OCI-LY7 (cell line): ENCODE measurements around the gene SLIRP. TPM values are rescaled to one million over a fixed set of nuclear protein-coding genes. Genes with fewer than 3 reads are reported as not detected.

Experiments
- BruUV-seq: library from RNA; stranded (reverse); fragments of 400-500 nt; replicated peaks from 2 replicates; lab custom pipeline; 2021; lab: Mats Ljungman, UMichigan
- CTCF ChIA-PET: fragments of 300-600 bp; sonication (Branson Sonifier 250); formaldehyde crosslinking; loops from one replicate; lab custom pipeline; 2022; ENCODE audit warnings: antibody characterized with exemption; ENCODE audit not compliant: unreplicated experiment; lab: Charles Lee
- POLR2A ChIA-PET: fragments of 300-600 bp; sonication (Branson Sonifier 250); formaldehyde crosslinking; loops from one replicate; lab custom pipeline; 2022; ENCODE audit warnings: antibody characterized with exemption; lab: Charles Lee
- DNase-seq: peaks from one replicate; pipeline ENCODE4 v3.0.0-alpha.2; 2015; ENCODE audit warnings: low spot score
- H2AFZ ChIP-seq: fragments of 200-600 bp; sonication (generic), shearing (Covaris generic); 2 replicates; pipeline ENCODE4 v1.6.1; 2014; ENCODE audit warnings: mild to moderate bottlenecking, antibody characterized with exemption, low read length, moderate library complexity
- H3K27ac ChIP-seq: fragments of 200-600 bp; sonication (generic); 2 replicates; pipeline ENCODE4 v1.5.1; 2014; ENCODE audit warnings: mixed run types, low read depth, mild to moderate bottlenecking, moderate library complexity, low read length, inconsistent platforms; ENCODE audit not compliant: poor library complexity, severe bottlenecking
- H3K36me3 ChIP-seq: fragments of 200-600 bp; sonication (generic); 2 replicates; pipeline ENCODE4 v1.6.1; 2014; ENCODE audit warnings: mild to moderate bottlenecking, antibody characterized with exemption, low read length, moderate library complexity, mixed read lengths; ENCODE audit not compliant: insufficient read depth
- H3K4me1 ChIP-seq: fragments of 200-600 bp; sonication (generic); 2 replicates; pipeline ENCODE4 v1.5.1; 2014; ENCODE audit warnings: mild to moderate bottlenecking, low read length; ENCODE audit not compliant: insufficient read depth, poor library complexity, severe bottlenecking
- H3K4me2 ChIP-seq: fragments of 200-600 bp; sonication (generic); 2 replicates; pipeline ENCODE4 v1.6.1; 2014; ENCODE audit warnings: mild to moderate bottlenecking, low read length
- H3K4me3 ChIP-seq: fragments of 200-600 bp; sonication (generic); 2 replicates; pipeline ENCODE4 v1.5.1; 2014; ENCODE audit warnings: mild to moderate bottlenecking, low read depth, low read length; ENCODE audit not compliant: poor library complexity, severe bottlenecking
- H3K79me2 ChIP-seq: fragments of 200-600 bp; sonication (generic); 2 replicates; pipeline ENCODE4 v1.6.1; 2016; ENCODE audit warnings: low read depth, mild to moderate bottlenecking, low read length, moderate library complexity, mixed read lengths; ENCODE audit not compliant: insufficient read depth
- H3K9me2 ChIP-seq: fragments of 200-600 bp; sonication (generic); 2 replicates; pipeline ENCODE4 v1.6.1; 2016; ENCODE audit warnings: mild to moderate bottlenecking, low read length, mixed read lengths; ENCODE audit not compliant: insufficient read depth
- H3K9me3 ChIP-seq: fragments of 200-600 bp; sonication (generic); 2 replicates; pipeline ENCODE4 v1.6.1; 2014; ENCODE audit warnings: mild to moderate bottlenecking, mixed run types, low read length, mixed read lengths
- H4K20me1 ChIP-seq: fragments of 200-600 bp; sonication (generic); 2 replicates; pipeline ENCODE4 v1.6.1; 2014; ENCODE audit warnings: mild to moderate bottlenecking, antibody characterized with exemption, low read length, moderate library complexity, mixed read lengths; ENCODE audit not compliant: insufficient read depth
- CTCF ChIP-seq: fragments of 200-600 bp; sonication (generic); conservative IDR thresholded peaks from 2 replicates; pipeline ENCODE4 v1.5.1; 2014; ENCODE audit warnings: mild to moderate bottlenecking, antibody characterized with exemption, low read length, moderate library complexity, mixed read lengths
- EZH2phosphoT487 ChIP-seq: fragments of 200-600 bp; sonication (generic); IDR thresholded peaks from 2 replicates; pipeline ENCODE4 v1.6.1; 2018; ENCODE audit warnings: low read depth, borderline replicate concordance, mild to moderate bottlenecking, mixed run types, antibody characterized with exemption, low read length, moderate library complexity, mixed read lengths
- intact Hi-C: fragments of 100-400 bp; cut with micrococcal nuclease; formaldehyde crosslinking; loops from one replicate; pipeline ENCODE4 v1.10.0; 2022; ENCODE audit not compliant: unreplicated experiment
- total RNA-seq, 2 experiments: library from RNA; depleted of rRNA in 1 of 2; stranded (reverse); fragments of >200 nt in 1 of 2; shearing (Covaris generic) in 1 of 2; gene quantifications; 2 replicates each; pipeline ENCODE4 v1.2.3, GENCODE V29; 2014 to 2022

The SLIRP gene
- total RNA-seq, 2 experiments from 2014 or later: 147 to 159 TPM

- TF ChIP-seq CTCF (no peak), EZH2phosphoT487 (no peak)
- POLR2A ChIA-PET: interaction anchor here (0.8 kb wide), 1 partner anchor 13 kb away, joined by 3 read pairs; the partner anchor contains the start of genes ALKBH1 and SLIRP
- H3K4me3 ChIP-seq: no peak overlapping the region
- CTCF ChIA-PET: no interaction called here
- H3K4me2 ChIP-seq: no peak overlapping the region
- H4K20me1 ChIP-seq: no peaks in the 10 kb centered on the region
- H2AFZ ChIP-seq: no peak overlapping the region
- no peaks in the 10 kb centered on the region for H3K9me2 ChIP-seq
- no peaks in the 10 kb centered on the region for H3K79me2 ChIP-seq
- no peak overlapping the region for H3K27ac ChIP-seq
- no TSS peak for BruUV-seq
- H3K4me1 ChIP-seq: no peaks in the 10 kb centered on the region
- intact Hi-C loops: no loop called here
- no peak for DNase-seq
- H3K9me3 ChIP-seq: no peaks in the 10 kb centered on the region
- peaks cover 98% of the 10 kb centered on the region for H3K36me3 ChIP-seq
Observed at GRCh38 chr14:77721437-77721836, 13.5 kb downstream of the SLIRP start.

GRCh38 chr14:77722301-77722700 is 14.4 kb downstream of the SLIRP start:
- H3K36me3 ChIP-seq: peaks cover 98% of the 10 kb centered on the region

More at GRCh38 chr14:77722301-77722700, 14.4 kb downstream of the SLIRP start:
- no peak for DNase-seq
- no peak overlapping the region for H3K4me3 ChIP-seq
- BruUV-seq: no TSS peak
- H4K20me1 ChIP-seq: no peaks in the 10 kb centered on the region
- no peak overlapping the region for H3K27ac ChIP-seq
- ChIA-PET POLR2A (interaction anchor here (0.9 to 1.5 kb wide), 2 partner anchors 11 to 30 kb away, joined by 5 to 7 read pairs; no protein-coding TSS in a partner anchor), CTCF (no interaction called here)
- H3K4me2 ChIP-seq: no peak overlapping the region
- TF ChIP-seq CTCF (no peak), EZH2phosphoT487 (no peak)
- H3K79me2 ChIP-seq: no peaks in the 10 kb centered on the region
- no peak overlapping the region for H2AFZ ChIP-seq
- no peaks in the 10 kb centered on the region for H3K9me3 ChIP-seq
- intact Hi-C loops: no loop called here
- no peaks in the 10 kb centered on the region for H3K4me1 ChIP-seq
- H3K9me2 ChIP-seq: no peaks in the 10 kb centered on the region
